Retinal pigment epithelial cell (primary cell): ENCODE measurements around the gene GALNT18.

Source experiments
- DNase-seq: peaks from one replicate; pipeline ENCODE4 v3.0.0-alpha.2; 2010; ENCODE audit warnings: low read depth
- H3K4me3 ChIP-seq: 2 replicates; pipeline ENCODE4 v1.5.1; 2011; ENCODE audit warnings: mild to moderate bottlenecking, low read length, control low read depth, moderate library complexity
- TF ChIP-seq, protein P1 (sequence below): conservative IDR thresholded peaks from 2 replicates; pipeline ENCODE4 v1.5.1; 2011; ENCODE audit warnings: low read depth, low read length, control low read depth, inconsistent platforms

Gene GALNT18

DNA sequence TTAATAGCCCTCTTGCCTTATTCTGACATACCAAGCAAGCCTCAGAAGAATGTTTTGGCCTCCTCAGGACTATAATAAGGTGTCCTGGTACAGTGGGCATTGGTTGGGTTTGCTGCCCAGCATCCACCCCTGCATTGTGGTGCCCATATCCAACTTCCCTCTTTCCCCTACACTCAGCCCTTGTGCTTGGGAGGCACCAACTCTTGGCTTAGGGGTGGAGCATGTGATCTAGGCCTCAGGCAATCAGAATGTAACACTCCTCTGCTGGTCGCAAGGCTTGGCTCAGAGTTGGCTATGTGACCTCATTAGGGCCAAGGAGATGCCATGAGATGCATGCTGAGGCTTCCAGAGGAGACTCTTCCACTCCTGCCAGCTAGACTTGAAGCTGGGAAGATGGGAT is 391.7 kb downstream of the GALNT18 start:
- H3K4me3 ChIP-seq, result no peak overlapping the region
- no peak for DNase-seq
- TF ChIP-seq, protein P1, sequence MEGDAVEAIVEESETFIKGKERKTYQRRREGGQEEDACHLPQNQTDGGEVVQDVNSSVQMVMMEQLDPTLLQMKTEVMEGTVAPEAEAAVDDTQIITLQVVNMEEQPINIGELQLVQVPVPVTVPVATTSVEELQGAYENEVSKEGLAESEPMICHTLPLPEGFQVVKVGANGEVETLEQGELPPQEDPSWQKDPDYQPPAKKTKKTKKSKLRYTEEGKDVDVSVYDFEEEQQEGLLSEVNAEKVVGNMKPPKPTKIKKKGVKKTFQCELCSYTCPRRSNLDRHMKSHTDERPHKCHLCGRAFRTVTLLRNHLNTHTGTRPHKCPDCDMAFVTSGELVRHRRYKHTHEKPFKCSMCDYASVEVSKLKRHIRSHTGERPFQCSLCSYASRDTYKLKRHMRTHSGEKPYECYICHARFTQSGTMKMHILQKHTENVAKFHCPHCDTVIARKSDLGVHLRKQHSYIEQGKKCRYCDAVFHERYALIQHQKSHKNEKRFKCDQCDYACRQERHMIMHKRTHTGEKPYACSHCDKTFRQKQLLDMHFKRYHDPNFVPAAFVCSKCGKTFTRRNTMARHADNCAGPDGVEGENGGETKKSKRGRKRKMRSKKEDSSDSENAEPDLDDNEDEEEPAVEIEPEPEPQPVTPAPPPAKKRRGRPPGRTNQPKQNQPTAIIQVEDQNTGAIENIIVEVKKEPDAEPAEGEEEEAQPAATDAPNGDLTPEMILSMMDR, result no peak

DNA sequence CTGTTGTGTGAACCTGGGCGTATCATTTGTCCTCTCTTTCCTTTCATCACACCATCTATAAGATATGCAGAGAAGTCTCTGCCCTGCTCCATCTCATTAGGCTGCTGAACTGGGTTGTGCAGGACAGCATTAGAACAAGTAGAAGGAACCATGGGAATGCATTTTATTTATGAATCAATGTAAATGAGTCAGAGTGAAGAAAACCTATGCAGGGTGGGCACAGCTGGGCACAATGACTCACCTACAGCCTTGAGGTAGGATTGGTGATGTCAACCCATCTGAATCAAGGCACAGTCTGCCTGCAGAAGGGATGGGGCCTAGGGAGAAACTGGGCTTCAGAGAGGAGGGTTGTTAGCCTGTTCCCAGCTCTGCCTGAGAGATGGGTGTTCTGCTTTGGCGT is 392.2 kb downstream of the GALNT18 start:
- TF ChIP-seq, protein P1, result no peak
- no peak for DNase-seq
- H3K4me3 ChIP-seq, result no peak overlapping the region

DNA sequence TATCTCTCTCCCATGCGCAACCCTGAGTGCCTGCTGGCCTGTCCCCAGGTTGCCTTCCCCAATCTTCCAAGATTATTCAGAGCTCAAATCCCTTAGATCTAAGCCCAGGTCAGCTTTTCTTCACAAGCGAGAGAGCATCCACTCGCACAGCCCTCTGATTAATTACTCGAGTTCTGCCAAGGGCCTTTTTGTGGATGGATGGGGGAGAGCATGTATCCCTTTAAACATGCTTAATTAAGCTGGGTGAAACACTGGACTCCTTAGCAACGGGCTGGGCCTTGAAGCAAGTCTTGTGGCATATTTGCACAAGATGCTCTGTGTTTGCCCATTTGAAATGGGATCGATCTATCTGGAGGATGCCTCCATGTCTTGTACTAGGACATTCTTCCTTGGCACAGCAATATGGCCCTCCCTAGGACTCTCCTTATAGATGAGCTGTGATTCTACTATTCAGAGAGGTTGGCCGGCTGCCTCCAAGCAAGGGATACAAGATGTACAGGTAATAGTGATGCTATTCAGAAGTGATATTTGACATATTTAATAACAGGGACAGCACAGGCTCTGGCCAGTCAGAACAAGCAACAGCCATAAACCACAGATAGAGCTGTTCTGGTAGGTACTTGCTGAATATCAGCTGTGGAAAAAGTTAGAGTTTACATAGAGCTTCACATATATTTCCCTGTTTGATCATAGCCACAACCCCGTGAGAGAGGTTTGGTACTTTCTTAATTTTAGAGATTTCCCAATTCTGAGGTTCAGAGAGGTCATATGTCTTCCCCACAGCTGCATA is 394.3 kb downstream of the GALNT18 start:
- TF ChIP-seq, protein P1, result no peak
- DNase-seq, result no peak
- H3K4me3 ChIP-seq, result no peak overlapping the region
